Loucy (cell line): ENCODE data around the gene KCNMB2.

ENCODE experiments used
- EZH2phosphoT487 ChIP-seq: fragments of 200-600 bp; IDR thresholded peaks from 2 replicates; pipeline ENCODE4 v1.6.1; 2018; ENCODE audit warnings: antibody characterized with exemption, mild to moderate bottlenecking, moderate library complexity, borderline replicate concordance
- TF ChIP-seq, protein P1 (sequence below): fragments of 200-600 bp; sonication (generic); conservative IDR thresholded peaks from 2 replicates; pipeline ENCODE4 v1.5.1; 2014; ENCODE audit warnings: mild to moderate bottlenecking, antibody characterized with exemption, low read length

DNA sequence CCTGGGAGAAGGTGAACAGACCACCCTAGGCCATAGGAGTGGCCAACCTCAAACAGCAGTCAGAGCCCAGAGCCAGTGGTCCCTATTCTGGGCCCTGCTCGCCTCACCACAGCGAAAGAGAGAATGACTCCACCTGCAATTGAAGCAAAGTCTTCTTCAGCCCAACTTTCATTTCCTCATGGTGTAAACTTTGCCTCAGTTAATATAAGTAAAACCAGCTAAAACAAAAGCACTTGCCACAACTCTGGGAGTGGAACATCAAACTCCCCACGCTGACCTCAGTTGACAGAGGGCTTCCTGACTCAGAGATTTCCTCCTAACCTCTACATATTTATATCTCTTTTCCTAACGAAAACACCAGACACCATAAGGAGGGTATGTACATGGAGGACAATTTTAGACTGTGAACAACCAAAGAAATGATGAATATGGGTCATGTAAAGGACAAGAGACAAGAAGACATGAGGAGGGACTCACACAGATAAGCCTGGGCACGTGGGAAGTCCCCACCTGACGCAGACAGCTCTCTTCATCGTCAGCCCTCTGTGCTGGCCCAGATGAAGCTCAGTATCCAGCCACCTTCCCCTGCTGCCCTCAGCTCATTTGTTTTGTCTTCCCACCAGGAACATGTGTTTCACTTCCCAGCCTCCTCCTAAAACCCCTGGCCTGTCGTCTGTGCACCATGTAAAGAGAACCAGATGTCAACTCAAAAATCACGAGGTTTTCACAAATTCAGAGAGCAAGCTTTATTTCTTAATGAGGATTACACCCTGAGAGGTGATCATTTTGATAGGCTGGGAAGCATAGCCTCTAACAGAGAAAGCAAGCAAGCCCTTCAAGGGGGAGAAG, 140.9 kb downstream of the KCNMB2 start:
- TF ChIP-seq, protein P1, sequence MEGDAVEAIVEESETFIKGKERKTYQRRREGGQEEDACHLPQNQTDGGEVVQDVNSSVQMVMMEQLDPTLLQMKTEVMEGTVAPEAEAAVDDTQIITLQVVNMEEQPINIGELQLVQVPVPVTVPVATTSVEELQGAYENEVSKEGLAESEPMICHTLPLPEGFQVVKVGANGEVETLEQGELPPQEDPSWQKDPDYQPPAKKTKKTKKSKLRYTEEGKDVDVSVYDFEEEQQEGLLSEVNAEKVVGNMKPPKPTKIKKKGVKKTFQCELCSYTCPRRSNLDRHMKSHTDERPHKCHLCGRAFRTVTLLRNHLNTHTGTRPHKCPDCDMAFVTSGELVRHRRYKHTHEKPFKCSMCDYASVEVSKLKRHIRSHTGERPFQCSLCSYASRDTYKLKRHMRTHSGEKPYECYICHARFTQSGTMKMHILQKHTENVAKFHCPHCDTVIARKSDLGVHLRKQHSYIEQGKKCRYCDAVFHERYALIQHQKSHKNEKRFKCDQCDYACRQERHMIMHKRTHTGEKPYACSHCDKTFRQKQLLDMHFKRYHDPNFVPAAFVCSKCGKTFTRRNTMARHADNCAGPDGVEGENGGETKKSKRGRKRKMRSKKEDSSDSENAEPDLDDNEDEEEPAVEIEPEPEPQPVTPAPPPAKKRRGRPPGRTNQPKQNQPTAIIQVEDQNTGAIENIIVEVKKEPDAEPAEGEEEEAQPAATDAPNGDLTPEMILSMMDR, result no peak
- TF ChIP-seq EZH2phosphoT487, result no peak
